Vagina (tissue), 2 donors: ENCODE results near the gene USP17L15.
"Not testable (repeated sequence)": the region's sequence is repeated elsewhere in the genome, so short reads cannot be mapped to it uniquely, and the experiment has no call there.

Experiments used
- CTCF ChIP-seq, 3 experiments: fragments of 450-650 bp in 2 of 3; fragments of 200-600 bp in 1 of 3; sonication (generic) in 1 of 3; IDR thresholded peaks; one replicate each; pipeline ENCODE4 v1.5.1; 2017 to 2019; ENCODE audit warnings: antibody characterized with exemption in 3 of 3, mild to moderate bottlenecking in 2 of 3, moderate library complexity in 2 of 3
- POLR2A ChIP-seq, 2 donors: fragments of 450-650 bp; IDR thresholded peaks; one replicate each; pipeline ENCODE4 v1.6.1; 2017; ENCODE audit warnings: antibody characterized with exemption in 2 of 2, mild to moderate bottlenecking in 2 of 2, moderate library complexity in 2 of 2

DNA sequence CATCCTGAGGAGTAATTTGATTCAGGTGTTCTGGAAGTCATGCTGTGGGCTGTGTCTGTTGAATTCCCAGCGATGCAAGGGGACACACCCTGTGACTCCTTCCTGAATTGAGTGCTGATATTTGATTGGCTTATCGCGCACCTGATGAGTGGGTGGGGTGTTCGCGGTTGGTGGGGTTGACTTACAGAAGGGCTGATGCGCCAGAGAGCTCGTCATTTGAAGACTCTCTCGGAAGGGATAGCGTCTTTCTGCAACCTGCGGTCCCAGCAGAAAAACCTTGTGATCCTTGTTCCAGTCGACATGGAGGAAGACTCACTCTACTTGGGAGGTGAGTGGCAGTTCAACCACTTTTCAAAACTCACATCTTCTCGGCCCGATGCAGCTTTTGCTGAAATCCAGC lies 18.9 kb downstream of the USP17L15 start, which contains the start of gene USP17L19:
- not testable (repeated sequence) for TF ChIP-seq CTCF, POLR2A (IDR thresholded peaks at IDR 0.05)
